ENCODE results near the gene KNCN. TPM values are rescaled to one million over a fixed set of nuclear protein-coding genes. Genes with fewer than 3 reads are reported as not detected.

The KNCN gene
- not detected in 2 replicates for total RNA-seq

DNA sequence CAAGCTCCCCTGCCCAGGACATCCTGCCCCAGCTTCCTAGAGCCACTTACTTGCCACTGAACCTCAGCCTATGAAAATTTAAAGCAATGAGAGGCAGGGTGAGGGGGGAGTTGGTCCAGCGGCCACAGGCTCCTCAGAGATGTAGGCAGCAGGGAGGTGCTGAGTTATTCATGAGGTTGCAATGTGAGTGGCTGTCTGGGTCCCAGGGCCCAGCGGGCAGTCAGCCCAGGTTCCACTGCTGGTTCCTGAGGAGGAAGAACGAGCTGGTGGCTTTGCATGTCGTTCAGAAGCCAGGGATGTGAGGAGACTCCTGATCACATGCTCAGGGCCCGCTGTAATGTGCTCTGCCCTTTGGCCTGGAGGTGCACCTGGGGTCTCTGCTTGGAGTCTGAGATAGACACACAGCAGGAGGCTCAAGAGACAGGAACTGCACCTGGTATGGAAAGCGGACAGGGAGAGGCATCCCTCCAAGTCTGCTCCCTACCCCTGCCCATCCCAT, at the start of gene KNCN:
KNCN (minus strand) TSS at position 51 of the 499 bp plus-strand sequence. CDS start 432 bp downstream, outside the sequence.

Other genes with a start within 250 kb of the KNCN start
- gene LRRC41, start 248.0 kb downstream of the KNCN start, total RNA-seq: 73.8 and 94.9 TPM in 2 replicates
- 491 and 862 TPM in 2 replicates for gene UQCRH, start 247.9 kb downstream of the KNCN start, total RNA-seq
- 14.1 and 17.9 TPM in 2 replicates for gene NSUN4, start 210.8 kb downstream of the KNCN start, total RNA-seq
- gene FAAH, start 157.3 kb downstream of the KNCN start, total RNA-seq: 0.43 and 1.8 TPM in 2 replicates
- gene DMBX1, start 61.8 kb downstream of the KNCN start, total RNA-seq: not detected in 2 replicates
- gene MKNK1, start 52.6 kb upstream of the KNCN start, total RNA-seq: 15.1 and 21.5 TPM in 2 replicates
- 9.0 and 11.3 TPM in 2 replicates for gene MOB3C, start 65.2 kb upstream of the KNCN start, total RNA-seq
- gene ATPAF1, start 116.7 kb upstream of the KNCN start, total RNA-seq: 44.4 and 48.8 TPM in 2 replicates
- gene TEX38, start 120.2 kb upstream of the KNCN start, total RNA-seq: not detected in 2 replicates
- gene EFCAB14, start 167.5 kb upstream of the KNCN start, total RNA-seq: 22.3 and 27.5 TPM in 2 replicates
- gene CYP4B1, start 247.4 kb upstream of the KNCN start, total RNA-seq: not detected in 2 replicates

Measured in smooth muscle cell of bladder (primary cell).